Transverse colon (tissue), 4 donors: Measurements from ENCODE around the gene CDK9. TPM values are rescaled to one million over a fixed set of nuclear protein-coding genes. Genes with fewer than 3 reads are reported as not detected.
A peak's percentile ranks its signal among the peaks of the same experiment; 100 is the strongest.

Source experiments
- DNase-seq: peaks from one replicate; pipeline ENCODE4 v3.0.0-alpha.2; 2019
- H3K27ac ChIP-seq, 4 donors: fragments of 200-600 bp; sonication (generic); 2 replicates each; pipeline ENCODE4 v1.5.1; 2016 to 2018; ENCODE audit warnings: inconsistent platforms in 4 of 4
- H3K27me3 ChIP-seq: fragments of 200-600 bp; sonication (generic); 2 replicates; pipeline ENCODE4 v1.5.1; 2017; ENCODE audit warnings: inconsistent platforms
- H3K36me3 ChIP-seq, 4 donors: fragments of 200-600 bp; sonication (generic); 2 replicates each; pipeline ENCODE4 v1.5.1; 2017 to 2019; ENCODE audit warnings: inconsistent platforms in 4 of 4
- H3K4me1 ChIP-seq, 4 donors: fragments of 200-600 bp; sonication (generic); 2 replicates each; pipeline ENCODE4 v1.5.1; 2017 to 2020; ENCODE audit warnings: inconsistent platforms in 4 of 4
- H3K4me3 ChIP-seq, 4 donors: fragments of 200-600 bp; sonication (generic); 1 replicate in 1 of 4; 2 replicates in 3 of 4; pipeline versions ENCODE4 v1.5.1 to v1.6.1; 2017 to 2019; ENCODE audit warnings: inconsistent platforms in 4 of 4
- H3K9me3 ChIP-seq, 2 donors: fragments of 200-600 bp; sonication (generic); 2 replicates each; pipeline ENCODE4 v1.5.1; 2017 to 2019; ENCODE audit warnings: inconsistent platforms in 2 of 2
- CTCF ChIP-seq, 5 experiments: fragments of 200-600 bp in 3 of 5; fragments of 450-650 bp in 2 of 5; sonication (generic) in 3 of 5; IDR thresholded peaks; 1 replicate in 2 of 5; 2 replicates in 3 of 5; pipeline ENCODE4 v1.5.1; 2016 to 2017; ENCODE audit warnings: antibody characterized with exemption in 5 of 5, inconsistent platforms in 3 of 5, mild to moderate bottlenecking in 2 of 5, moderate library complexity in 1 of 5
- EP300 ChIP-seq: sonication (generic); formaldehyde crosslinking; IDR thresholded peaks from one replicate; pipeline ENCODE4 v1.6.1; 2017; ENCODE audit warnings: antibody characterized with exemption, low read depth
- POLR2A ChIP-seq: fragments of 450-650 bp; IDR thresholded peaks from one replicate; pipeline ENCODE4 v1.6.1; 2016; ENCODE audit warnings: antibody characterized with exemption, mild to moderate bottlenecking, moderate library complexity
- POLR2AphosphoS5 ChIP-seq, 3 donors: sonication (generic); formaldehyde crosslinking; IDR thresholded peaks; one replicate each; pipeline ENCODE4 v1.6.1; 2016; ENCODE audit warnings: antibody characterized with exemption in 3 of 3
- WGBS, 2 donors: methylation state at CpG; one replicate each; pipeline ENCODE4 v1.1.5; 2018; ENCODE audit warnings: low coverage in 1 of 2; 5-methylcytosine and 5-hydroxymethylcytosine counted together
- in situ Hi-C, 4 donors: fragments of 200-750 bp; cut with MboI; loops; one replicate each; pipeline versions ENCODE4 v1.15.0 to v1.15.1; 2017; ENCODE audit warnings: low sequenced_read_pairs in 3 of 4, low pct_ligation_motif_present in 1 of 4, low pct_unique_long_range_greater_than_20kb in 1 of 4
- intact Hi-C: fragments of 100-400 bp; cut with DNase I; formaldehyde crosslinking; loops from one replicate; pipeline ENCODE4 v1.15.1; 2023; ENCODE audit warnings: low total_unique reads
- total RNA-seq, 4 donors: library from RNA; depleted of rRNA; stranded (reverse); fragments of >200 nt; gene quantifications; one replicate each; pipeline ENCODE4 v1.1.0, GENCODE V29; 2016

The CDK9 gene
- total RNA-seq, 4 donors from 2014 or later, result 32.6 to 78.9 (median 49.3) TPM

GRCh38 chr9:127778280-127779135 lies 7.3 kb upstream of the CDK9 start, which contains the start of gene SH2D3C:
TSS of gene SH2D3C (minus strand) at chr9:127778666. CDS start at chr9:127778627, 39 bp downstream.
- H3K27ac ChIP-seq, result peak within 1 kb of the TSS; percentile 66 to 85 (median 74)
- peaks cover 0 to 11% (median 5%) of the 10 kb centered on the region in 4 donors for H3K4me1 ChIP-seq
- intact Hi-C loops (no loop called here), in situ Hi-C loops (loop anchor here in 1 of 4 donors (25.0 kb wide), 1 partner anchor 134 kb away; the partner anchor contains the start of gene ST6GALNAC4)
- peak within 1 kb of the TSS in 1 of 4 donors; percentile 27 for H3K4me3 ChIP-seq
- H3K36me3 ChIP-seq, result no peaks in the 10 kb centered on the region
- no peaks in the 10 kb centered on the region for H3K27me3 ChIP-seq
- H3K9me3 ChIP-seq, result no peaks in the 10 kb centered on the region
- peak in 1 of 3 donors; percentile 36 for TF ChIP-seq POLR2AphosphoS5 (IDR thresholded peaks at IDR 0.05)
- peak; percentile 16 for TF ChIP-seq POLR2A
- no peak for TF ChIP-seq CTCF (IDR thresholded peaks at IDR 0.05)
- peak; percentile 66 for DNase-seq
- 48 to 52% methylated on average over 2 to 13 of the region's 13 CpGs for WGBS, 2 donors

GRCh38 chr9:127779136-127779981 lies 6.5 kb upstream of the CDK9 start:
- in situ Hi-C loops (loop anchor here in 1 of 4 donors (25.0 kb wide), 1 partner anchor 133 kb away; the partner anchor contains the start of gene ST6GALNAC4), intact Hi-C loops (no loop called here)
- 43% methylated on average over 16 of the region's 17 CpGs; no CpG with 5 or more reads in 1 of the 2 donors for WGBS, 2 donors
- TF ChIP-seq POLR2A (no peak), POLR2AphosphoS5 (IDR thresholded peaks at IDR 0.05) (no peak), EP300 (no peak), CTCF (IDR thresholded peaks at IDR 0.05) (no peak)
- peak; percentile 70 for DNase-seq
- peak overlapping the region; percentile 66 to 85 (median 74) for H3K27ac ChIP-seq
- H3K27me3 ChIP-seq, result no peaks in the 10 kb centered on the region
- no peaks in the 10 kb centered on the region for H3K9me3 ChIP-seq
- peak overlapping the region in 1 of 4 donors; percentile 27 for H3K4me3 ChIP-seq
- peaks cover 0 to 18% (median 9%) of the 10 kb centered on the region in 4 donors for H3K4me1 ChIP-seq
- no peaks in the 10 kb centered on the region for H3K36me3 ChIP-seq

GRCh38 chr9:127780126-127780885 lies 5.5 kb upstream of the CDK9 start:
- in situ Hi-C loops, result loop anchor here in 2 of 4 donors (5.0 to 25.0 kb wide), 2 partner anchors 43 to 132 kb away; partner anchors contain the start of genes TOR2A (in 2 of the 2) and ST6GALNAC4 (in 1 of the 2)
- WGBS, 2 donors, result 83 to 100% methylated on average over 3 to 19 of the region's 20 CpGs
- H3K27ac ChIP-seq, result peak overlapping the region in 2 of 4 donors; percentile 23 to 78

More at GRCh38 chr9:127780126-127780885, 5.5 kb upstream of the CDK9 start:
- DNase-seq, result no peak
- Histone ChIP-seq H3K4me1 (peaks cover 0 to 24% (median 9%) of the 10 kb centered on the region in 4 donors), H3K36me3 (no peaks in the 10 kb centered on the region), H3K4me3 (no peak overlapping the region), H3K27me3 (no peaks in the 10 kb centered on the region), H3K9me3 (no peaks in the 10 kb centered on the region)
- TF ChIP-seq EP300 (no peak), CTCF (IDR thresholded peaks at IDR 0.05) (no peak), POLR2A (no peak), POLR2AphosphoS5 (IDR thresholded peaks at IDR 0.05) (no peak)
- intact Hi-C loops, result no loop called here
